Ureter (tissue), 1 donor: ENCODE measurements around the gene PDCD4. TPM values are rescaled to one million over a fixed set of nuclear protein-coding genes. Genes with fewer than 3 reads are reported as not detected.

ENCODE experiments used
- DNase-seq: peaks from one replicate; pipeline ENCODE4 v3.0.0-alpha.2; 2020; ENCODE audit warnings: low spot score
- total RNA-seq: library from RNA; stranded (reverse); gene quantifications from one replicate; pipeline ENCODE4 v1.2.4, GENCODE V29; 2023
- donor health status: DM: yes; HTN: yes; CAD: no.

The PDCD4 gene
- total RNA-seq = 114 TPM

DNA sequence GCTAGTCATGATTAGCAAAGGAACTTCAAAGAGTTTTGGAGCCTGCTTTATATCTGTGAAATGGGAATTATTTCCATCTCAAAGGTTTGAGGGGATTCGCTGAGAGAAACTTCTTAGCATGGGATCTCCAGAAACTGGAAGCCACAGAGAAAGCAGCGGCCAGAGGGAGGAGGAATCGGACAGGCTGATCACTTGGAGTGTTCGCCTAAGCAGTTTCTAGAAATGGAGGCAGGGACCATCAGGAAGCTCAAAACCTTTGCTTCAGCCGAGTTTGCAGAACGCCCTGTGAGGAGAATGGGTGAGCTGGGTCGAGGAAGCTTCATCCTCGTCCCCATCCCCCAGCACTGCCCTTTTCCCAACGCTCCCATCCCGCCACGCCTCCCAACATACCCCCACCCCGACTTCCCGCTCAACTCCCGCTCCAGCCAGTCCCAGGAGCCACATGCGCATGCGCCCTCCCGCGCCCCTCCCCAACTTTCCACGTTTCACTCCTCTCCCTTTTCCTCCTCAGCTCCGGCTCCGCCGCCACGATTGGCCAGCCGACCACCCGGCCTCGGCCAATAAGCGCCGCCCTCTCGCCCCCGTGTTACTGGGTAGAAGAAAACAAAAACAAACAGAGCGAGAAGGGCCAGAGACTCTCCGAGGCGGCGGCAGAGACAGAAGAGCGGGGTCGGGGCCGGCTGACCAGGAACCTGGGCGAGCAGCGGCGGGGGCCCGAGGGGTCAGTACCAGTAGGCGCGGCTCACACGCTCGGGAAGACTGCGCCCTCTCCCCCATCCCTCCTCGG lies at the start of gene PDCD4:
Gene PDCD4 (plus strand): TSS at position 631 of the 787 bp plus-strand sequence. CDS start 4,100 bp downstream, outside the sequence.
- peak; percentile 100 for DNase-seq

DNA sequence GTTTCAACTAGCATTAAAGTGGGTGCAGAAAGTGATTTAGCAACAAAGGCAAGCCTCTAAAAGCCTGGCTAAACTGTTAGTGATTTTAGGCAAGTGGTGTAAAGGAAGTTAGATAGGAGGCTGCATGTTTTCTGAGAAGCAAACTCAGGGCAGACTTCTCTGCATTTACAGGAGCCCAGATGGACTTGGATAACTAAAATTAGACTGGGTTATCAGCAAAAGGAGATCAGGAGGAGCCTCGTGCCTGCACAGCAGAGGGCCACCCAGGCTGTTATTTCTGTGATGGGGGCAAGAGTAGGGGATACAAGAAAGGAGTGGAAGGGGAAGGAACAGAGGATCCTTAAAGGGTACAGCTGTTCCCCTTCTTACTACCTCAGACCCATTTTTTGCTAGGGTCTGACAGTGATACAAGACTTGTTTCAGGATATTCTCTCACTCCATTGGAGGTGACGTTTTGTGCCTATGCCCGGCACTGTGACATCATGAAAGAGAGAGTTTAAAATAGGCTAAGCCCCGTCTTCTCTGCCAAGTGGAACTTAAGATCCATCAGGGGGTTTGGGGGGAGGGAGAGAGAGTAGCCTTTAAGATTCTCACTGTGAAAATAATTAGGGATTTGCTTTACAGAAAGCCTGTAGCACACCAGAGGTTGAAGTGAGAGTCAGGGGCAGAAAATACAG lies 49.6 kb upstream of the PDCD4 start:
- no peak for DNase-seq

DNA sequence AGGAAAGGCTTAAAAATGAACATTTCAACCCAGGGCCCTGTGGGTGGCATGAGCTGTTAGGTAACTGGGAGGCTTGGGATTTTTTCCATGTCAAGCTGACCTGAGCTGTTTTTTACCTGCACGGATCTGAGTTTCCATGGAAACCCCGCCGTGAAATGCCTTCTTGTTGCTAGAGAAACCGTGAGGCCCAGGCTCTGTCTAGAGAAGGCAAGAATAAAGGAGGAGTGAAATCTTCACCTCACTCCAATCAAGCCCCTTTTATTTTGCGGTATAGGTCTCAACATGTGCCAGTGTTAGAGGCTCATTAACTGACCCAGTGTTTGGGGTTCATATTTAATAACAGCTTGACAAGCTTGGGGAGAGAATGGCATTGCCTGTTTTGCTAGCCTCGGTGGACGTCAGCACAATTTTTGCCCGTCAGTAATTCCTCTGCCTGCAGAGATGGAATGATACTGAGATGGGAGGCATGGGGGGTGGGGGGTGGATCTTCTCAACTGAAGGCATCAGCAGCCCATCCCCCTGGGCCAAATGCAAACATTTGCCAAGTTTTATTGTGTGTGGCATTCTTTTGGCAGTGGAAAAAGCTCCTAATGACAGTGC lies 48.9 kb upstream of the PDCD4 start:
- no peak for DNase-seq

DNA sequence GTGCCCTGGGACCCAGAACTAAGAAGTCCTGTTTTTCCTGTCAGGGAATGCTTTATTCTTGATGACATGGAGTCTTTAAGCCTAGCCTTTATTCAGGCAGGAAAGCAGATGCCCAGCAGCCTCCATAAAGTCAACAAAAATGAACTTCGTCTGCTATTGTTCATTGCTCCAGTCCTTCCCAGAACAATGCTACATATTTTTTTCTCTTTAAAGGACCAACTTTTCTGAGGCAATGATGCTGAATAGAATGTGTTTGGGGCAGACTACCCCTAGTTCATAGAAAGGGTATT lies 47.6 kb upstream of the PDCD4 start:
- no peak for DNase-seq

DNA sequence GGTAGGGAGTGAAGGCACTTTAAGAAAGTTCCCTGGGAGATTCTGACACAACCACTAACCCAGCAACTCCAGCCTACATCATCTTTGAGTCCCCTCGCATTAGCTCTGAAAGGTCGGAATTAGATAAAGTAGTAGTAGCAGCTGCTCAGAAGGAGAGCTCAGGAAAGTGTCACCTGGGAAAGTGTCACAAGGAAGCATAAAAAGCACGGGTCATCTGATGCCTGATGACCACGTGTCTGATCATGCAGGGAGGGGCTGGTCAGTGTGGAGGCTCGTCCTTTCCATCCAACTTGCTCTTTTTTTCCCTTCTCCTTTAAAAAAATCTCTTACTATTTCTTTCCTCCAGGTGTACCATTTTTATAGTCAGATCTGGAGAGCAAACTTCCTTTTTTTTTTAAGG lies 47.1 kb upstream of the PDCD4 start:
- DNase-seq = no peak

DNA sequence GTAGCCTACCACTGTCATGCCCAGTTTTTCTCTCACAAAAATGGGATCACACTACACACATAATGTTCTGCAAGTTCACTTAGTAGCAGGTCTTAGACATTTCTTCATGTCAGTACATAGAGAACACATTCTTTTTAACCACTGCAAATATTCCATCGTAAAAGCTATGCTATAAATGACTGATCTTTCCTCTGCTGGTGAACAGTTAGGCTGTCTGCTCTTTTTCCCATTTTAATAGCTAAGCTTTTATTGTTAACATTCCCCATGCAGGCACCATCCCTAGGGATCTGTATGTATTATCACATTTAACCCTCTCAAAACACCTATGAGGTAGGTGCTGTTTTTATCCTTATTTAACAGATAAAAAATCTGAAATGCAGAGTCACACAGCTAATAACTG lies 46.2 kb upstream of the PDCD4 start:
- DNase-seq = no peak

DNA sequence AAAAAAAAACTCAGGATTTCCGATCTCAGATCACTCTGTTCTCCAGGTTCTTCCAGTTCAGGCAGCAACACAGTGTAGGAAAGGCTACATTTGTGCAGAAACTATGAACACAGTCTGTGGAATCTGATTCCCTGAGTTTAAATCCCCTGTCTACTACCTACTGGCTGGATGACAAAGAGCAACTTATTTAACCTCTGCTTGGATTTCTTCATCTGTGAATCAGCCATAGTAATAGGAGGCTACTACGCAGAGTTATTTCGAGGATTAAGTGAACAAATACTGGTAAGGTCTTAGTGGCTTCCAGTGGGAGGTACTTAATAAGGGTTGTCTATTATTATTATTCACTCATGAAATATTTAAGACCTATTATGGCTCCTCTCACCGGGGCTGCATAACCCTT lies 44.3 kb upstream of the PDCD4 start:
- no peak for DNase-seq

DNA sequence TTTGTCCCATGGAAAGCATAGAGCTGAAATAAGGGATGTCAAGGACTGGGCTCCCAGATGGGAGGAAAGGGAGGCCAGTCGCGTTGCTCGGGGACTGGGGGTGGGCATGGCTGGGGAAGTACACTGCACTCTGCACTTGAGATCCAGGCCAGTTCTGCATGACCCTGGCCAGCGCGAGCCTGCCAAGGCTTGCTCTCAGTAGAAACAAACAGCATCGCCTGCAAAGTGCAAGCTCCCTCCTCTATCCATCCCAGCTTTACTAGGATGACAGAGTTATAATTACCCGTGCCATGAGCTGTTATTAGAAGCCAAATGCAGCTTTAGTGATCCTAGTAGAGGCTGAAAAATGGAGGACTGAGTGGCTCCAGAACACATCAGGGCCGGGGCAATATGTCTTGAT lies 43.9 kb upstream of the PDCD4 start:
- no peak for DNase-seq

DNA sequence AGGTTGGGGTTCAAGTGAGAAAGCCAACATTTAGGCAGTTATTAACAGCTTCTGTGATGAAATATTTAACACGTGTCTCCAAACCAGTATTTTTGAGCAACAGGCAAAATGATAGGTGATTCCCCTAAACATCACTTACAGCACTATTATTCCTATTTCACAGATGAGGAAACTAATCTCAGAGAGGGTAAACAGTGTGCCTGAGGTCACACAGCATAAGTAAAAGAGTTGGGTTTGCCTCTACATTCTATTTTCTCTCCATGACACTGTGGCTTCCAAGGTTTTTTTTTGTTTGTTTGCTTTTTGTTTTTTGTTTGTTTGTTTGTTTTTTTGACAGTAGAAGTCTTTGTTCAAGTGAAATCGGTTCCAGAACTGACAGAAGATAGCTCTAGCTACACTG lies 43.2 kb upstream of the PDCD4 start:
- DNase-seq = no peak

DNA sequence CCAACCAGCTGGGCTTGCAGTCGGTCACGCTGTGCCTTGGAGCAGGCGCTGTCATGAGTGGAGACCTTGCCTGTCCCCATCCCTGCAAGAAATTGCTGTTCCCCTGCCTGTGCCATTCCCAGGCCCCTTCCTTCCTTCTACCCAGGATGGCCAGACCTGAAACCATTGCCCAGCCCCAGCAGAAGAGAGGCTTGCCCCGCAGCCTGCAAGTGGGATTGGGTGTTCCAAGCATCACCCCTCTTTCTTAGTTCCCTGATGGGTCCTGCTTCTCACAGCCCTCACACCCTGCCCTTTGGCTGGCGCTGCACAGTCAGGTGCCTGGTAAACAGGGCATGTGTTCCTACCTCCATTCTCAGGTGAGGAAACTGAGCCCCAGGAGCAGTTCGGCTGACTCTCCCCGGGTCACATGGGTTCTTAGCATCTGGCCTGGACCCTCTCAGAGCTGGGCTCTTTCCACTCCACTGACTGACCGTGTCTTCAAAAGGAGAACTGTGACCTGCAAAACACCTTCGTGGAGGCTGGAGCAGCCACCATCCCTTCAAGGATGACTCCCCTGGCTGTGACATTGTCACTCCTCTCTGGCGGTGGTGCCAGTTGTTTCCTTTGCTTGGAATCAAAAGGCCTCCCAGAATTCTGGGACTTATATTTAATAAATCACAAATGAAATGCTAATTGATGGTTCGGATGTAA lies 41.9 kb upstream of the PDCD4 start:
- no peak for DNase-seq

DNA sequence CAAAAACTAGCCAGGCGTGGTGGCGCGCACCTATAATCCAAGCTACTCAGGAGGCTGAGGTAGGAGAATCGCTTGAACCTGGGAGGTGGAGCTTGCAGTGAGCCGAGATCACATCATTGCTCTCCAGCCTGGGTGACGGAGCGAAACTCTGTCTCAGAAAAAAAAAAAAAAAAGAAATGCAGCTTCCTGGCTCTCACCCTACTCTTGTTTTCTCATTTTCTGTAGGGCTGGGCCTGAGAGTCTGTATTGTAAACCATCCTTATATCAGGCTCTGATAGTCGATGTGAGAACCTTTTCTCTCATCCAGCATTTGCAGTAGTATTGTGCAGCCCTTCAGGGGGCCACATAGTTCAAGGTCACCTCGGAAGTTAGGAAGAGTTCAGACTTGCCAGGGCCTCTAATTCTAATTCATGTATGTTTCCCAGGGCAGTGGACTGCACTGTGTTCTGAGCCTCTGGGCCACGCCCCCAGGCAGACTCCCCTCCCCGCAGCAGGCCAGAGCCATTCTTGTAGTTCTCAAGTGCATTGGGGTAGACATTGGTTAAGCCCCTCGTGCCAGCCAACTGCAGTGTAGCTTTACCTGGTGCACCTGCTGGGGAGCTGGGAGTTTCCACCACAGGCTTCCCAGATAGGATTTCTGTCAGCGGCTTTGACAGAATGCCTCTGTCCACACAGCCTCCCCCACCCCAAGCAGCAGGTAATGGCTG lies 38.3 kb upstream of the PDCD4 start:
- DNase-seq = no peak

DNA sequence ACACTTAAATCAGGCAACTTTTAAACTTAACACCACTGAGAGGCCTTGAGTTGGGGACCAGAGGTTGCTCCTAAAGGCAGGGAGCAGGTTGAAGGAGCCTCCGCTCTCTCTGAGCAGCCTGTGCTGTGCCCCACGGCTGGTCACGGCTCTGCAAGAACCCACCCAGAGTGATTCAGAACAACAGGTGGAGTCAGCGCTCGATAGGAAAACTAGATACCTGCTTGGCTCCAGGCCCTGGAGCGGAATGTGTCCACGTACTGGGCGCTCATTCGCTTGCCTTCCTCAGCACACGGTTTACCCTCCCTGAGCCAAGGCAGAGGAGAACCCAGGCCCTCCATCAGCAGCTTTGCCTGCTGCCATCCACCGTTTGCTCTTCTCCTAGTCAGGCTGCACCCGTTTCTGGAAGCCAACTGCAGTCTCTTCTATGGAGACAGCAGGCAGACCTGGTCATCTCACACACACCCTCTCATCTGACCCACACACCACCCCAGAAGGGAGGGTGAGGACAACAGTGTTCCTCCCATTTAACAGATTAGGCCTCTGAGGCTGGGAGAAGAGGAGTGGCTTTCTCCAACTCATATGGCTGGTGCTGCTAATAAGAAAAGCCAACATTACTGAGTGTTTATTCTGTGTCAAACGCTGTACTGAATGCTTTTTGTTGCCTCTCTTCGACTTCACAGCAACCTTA lies 37.6 kb upstream of the PDCD4 start:
- DNase-seq = no peak

DNA sequence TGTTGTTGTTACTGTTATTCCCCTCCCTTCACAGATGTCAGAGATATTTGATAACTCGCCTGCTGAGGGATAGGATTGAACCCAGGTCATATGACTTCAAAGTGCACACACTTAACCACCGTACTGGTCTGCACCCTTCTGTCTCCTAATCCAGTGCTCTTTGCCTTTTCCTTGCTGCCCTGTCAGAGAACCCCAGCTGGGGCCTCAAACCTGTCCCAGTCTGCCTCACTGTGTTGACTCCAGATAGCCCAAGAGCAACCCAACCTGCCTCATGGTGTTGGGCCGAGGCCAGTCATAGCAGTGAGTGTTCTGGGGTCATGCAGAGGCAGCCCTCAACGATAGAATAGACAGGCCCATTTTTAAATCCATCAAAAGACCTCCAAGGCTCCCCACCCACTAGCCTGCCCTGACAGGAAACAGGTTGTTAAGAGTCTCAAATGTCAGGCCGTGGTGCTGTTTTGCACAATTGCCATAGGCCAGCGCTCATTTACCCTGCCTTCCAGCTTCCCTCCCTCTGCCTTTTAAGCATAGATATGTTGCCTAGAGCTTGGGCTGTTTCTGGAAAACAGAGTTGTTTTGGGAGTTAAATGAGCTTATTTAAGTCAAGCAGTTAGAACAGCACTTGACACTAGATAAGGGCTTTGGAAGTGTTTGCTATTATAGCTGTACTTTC lies 37.0 kb upstream of the PDCD4 start:
- no peak for DNase-seq

DNA sequence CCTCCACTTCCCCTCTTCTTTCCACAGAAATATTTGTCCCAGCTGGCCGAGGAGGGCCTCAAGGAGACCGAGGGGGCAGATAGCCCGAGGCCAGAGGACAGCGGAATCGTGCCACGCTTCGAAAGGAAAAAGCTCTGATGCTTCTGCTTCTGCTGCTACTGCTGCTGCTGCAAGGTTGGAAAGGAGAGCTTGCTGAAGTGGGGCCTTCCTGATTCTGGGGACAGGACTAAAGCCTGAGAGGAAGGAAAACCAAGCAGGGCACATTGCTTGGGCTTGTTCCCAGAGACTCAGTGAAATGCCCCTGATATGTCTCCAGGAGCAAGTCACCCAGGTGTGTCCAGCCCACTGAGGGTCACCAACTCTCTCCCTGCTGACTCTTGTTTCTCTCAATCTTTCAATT lies 35.9 kb upstream of the PDCD4 start:
- DNase-seq = no peak

DNA sequence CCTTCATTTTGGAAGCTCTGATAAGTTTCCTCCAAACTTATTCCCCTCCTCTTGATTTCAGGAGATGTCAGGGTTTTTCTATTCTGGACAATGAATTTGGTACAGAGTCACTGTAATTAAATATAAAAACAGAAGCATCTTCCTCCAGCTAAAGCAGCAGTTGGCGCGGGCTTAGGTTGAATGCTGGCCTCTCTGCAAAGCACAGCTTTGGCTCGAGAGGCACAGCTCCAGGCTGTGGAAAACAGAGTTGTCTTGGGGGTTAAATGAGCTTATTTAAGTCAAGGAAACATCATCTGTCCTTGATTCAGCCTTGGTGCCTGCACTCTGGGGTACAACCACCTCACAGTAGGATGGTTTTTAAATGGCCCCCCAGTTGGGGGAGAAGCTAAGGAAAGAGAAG lies 35.0 kb upstream of the PDCD4 start:
- DNase-seq = no peak

DNA sequence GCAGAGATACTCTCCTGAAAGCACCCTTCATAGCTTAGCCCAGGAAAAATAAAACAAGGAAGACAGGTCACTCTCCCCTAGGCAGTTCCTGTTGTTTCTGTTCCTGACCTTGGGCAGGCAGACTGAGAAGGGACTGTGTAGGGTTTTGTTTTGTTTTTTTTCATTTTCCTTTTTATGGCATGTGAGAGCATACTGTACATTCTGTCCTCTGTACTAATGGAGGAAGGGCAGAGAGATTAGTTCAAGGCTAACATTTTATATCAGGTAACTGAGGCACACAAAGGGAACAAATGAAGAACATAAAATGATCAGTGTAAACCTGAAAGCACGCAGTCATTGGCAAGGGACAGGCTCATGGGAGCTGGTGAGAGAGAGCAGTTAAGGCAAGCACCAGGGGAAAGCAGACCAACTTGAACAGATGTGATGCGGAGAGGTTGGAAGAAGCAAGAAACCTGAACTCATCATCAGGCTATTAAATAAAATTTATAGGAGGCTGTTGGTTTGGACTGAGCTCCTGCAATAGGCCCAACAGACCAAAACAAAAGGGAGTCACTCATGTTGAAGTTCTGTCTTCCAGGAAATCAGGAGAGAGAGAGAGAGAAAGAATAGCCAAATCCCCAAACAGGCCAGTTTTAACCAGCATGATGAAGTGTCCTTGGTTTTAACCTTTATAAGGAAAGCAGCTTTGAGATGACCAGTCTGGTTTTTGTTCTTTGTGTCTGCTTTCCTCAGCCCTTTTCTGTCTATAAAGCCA lies 34.1 kb upstream of the PDCD4 start:
- no peak for DNase-seq

DNA sequence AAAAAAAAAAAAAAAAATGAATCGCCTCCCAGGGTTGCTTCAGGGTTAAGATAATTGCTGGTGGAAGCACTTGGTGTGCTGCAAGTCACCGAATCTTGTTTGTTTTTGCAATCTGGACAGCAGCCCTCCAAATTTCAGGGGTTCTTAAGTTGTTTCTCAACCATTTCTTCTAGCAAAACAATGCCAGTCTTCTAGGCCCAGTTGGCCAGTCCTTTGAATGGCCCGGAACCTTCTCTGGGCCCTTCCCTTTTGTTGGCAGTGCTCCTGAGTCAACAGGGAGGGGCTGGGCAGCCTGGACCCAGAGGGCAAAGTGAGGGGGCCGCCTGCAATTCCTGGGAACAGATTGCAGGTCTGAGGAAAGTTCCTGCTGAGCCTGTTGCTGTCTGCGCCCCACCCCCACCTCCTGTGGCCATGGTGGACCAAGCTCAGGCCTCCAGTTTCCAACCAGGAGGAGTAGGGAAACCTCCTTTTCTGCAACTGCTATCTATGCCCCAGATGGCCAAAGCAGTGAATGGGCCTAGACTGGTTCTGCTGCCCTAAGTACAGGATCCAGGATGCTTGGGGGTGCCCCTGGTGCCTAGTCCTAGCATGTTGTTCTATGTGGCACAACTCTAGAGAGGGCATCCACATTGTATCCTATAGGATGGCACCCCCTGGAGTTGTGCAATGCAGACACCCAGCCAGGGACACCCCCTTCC lies 31.4 kb upstream of the PDCD4 start:
- DNase-seq = no peak

DNA sequence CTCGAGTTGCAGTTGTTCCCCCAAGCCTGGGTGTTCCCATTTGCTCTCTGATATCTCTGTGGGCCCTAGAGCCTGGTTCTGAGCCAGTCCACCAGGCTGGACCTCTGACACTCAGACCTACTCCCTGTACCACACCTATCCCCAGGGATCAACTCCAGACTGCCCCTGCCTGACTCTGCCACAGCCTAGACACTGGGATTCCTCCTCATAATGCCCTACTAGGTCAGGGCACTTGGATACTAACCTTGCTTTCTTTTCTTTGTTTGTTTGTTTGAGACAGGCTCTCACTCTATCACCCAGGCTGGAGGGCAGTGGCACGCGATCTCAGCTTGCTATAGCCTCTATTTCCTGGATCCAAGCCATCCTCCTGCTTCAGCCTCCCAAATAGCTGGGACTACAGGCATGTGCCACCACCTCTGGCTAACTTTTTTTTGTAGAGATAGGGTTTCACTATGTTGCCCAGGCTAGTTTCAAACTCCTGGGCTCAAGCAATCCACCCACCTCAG lies 30.8 kb upstream of the PDCD4 start:
- no peak for DNase-seq

DNA sequence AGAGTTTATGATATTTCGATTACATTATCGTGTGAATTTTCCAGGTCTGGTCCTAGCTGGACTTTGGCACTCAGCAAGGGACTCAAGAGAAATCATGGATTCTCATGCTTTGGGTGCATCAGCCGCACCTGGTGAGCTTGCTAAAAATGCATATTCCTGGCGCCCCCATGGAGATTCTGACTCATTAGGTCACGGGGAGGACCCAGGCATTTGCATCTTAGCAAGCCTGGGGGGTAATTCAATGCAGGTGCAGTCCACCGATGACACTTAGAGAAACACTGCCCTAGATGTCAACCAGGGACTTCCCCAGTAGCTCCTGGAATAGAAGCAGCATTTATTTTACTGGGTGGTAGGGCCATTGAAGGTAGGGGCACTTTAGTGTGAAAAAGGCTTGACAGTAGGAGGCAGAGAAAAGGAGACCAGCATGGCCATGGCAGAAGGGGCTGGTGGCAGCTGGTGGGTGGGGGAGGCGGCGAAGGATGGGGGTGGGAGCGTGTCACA lies 29.9 kb upstream of the PDCD4 start:
- DNase-seq = no peak
